ENCODE measurements around the gene QKI.
A peak's percentile ranks its signal among the peaks of the same experiment; 100 is the strongest.

The QKI gene

DNA sequence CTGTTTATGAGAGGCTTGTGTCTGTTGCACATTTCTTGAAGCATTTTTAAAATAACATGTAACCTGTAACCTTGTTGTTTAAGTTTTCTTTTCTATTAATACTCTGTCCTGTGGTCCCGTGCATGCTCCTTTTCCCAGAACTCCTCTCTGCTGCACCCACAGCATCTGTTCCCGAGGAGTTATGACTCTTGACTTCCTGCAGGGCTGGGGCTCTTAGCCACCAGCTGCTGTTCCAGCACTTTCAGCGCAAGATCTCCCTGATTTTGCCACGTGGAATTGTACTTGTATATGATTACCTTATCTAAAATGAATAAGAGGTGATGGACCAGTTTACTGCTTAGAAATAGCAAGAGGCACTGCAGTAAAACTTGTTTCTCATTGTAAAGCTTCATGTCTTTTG lies 150.6 kb downstream of the QKI start:
- H3K4me3 ChIP-seq (ENCODE audit: insufficient read depth, low read depth, low read length): no peak overlapping the region
- H3K27ac ChIP-seq (ENCODE audit: insufficient read depth, low read depth, low read length, poor library complexity, severe bottlenecking): no peak overlapping the region
- peaks cover 9% of the 10 kb centered on the region for H3K36me3 ChIP-seq (ENCODE audit: control insufficient read depth, insufficient read depth, low read length)
- no peaks in the 10 kb centered on the region for H3K9me3 ChIP-seq (ENCODE audit: control insufficient read depth, low read length)
- H3K27me3 ChIP-seq (ENCODE audit: control insufficient read depth, insufficient read depth, low read length, poor library complexity, severe bottlenecking): no peaks in the 10 kb centered on the region
- WGBS, 2 experiments: 92 to 96% methylated on average over 4 of the region's 4 CpGs
- H3K4me1 ChIP-seq (ENCODE audit: control insufficient read depth, insufficient read depth, low read length): no peaks in the 10 kb centered on the region

DNA sequence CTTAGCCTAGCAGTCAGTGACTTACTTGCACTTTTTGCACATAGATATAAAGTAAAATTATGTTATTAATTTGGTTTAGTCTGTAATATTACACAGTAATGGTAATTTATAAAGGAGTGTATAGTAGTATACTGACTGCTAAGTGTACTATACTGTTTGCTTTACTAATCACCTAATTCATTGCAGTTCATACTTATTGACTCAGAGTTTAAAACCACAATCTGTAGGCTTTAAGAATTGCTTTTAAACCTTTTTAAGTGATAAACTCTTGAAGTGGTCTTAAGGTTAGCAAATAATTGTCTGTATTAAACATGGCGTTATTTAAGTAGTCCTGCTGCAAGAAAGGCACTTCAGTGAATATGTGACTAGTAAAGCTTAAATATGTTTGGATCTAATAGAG lies 151.5 kb downstream of the QKI start:
- H3K4me3 ChIP-seq (ENCODE audit: insufficient read depth, low read depth, low read length): no peak overlapping the region

DNA sequence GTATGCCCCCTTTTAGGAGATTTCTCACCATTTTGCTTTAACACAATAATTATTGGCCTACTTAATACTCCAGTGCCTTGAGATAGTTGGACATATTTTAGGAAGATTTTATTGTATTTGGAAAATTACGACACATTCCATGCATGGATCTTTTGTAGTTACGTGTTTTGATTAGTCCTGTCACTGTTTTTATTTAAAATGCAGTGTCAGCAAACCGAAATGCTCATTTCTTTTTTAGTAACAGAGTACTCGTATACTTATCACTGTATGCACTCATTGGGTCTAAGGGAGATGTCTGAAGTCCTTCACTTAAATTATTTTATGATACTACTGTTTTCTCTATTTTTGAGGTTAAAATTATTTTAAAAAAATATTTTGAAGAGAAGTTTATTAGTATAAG lies 153.8 kb downstream of the QKI start:
- no peak overlapping the region for H3K27ac ChIP-seq (ENCODE audit: insufficient read depth, low read depth, low read length, poor library complexity, severe bottlenecking)
- peaks cover 17% of the 10 kb centered on the region for H3K36me3 ChIP-seq (ENCODE audit: control insufficient read depth, insufficient read depth, low read length)
- no peaks in the 10 kb centered on the region for H3K4me1 ChIP-seq (ENCODE audit: control insufficient read depth, insufficient read depth, low read length)
- no peak overlapping the region for H3K4me3 ChIP-seq (ENCODE audit: insufficient read depth, low read depth, low read length)
- H3K27me3 ChIP-seq (ENCODE audit: control insufficient read depth, insufficient read depth, low read length, poor library complexity, severe bottlenecking): no peaks in the 10 kb centered on the region
- WGBS, 2 experiments: 96 to 99% methylated on average over 3 to 4 of the region's 4 CpGs
- no peaks in the 10 kb centered on the region for H3K9me3 ChIP-seq (ENCODE audit: control insufficient read depth, low read length)

More for the DNA sequence above, 151.5 kb downstream of the QKI start:
- Histone ChIP-seq H3K4me1 (ENCODE audit: control insufficient read depth, insufficient read depth, low read length) (no peaks in the 10 kb centered on the region), H3K9me3 (ENCODE audit: control insufficient read depth, low read length) (no peaks in the 10 kb centered on the region), H3K27ac (ENCODE audit: insufficient read depth, low read depth, low read length, poor library complexity, severe bottlenecking) (no peak overlapping the region), H3K27me3 (ENCODE audit: control insufficient read depth, insufficient read depth, low read length, poor library complexity, severe bottlenecking) (no peaks in the 10 kb centered on the region), H3K36me3 (ENCODE audit: control insufficient read depth, insufficient read depth, low read length) (peaks cover 17% of the 10 kb centered on the region)
- WGBS, 2 experiments: 93 to 94% methylated on average over 1 of the region's 1 CpG

DNA sequence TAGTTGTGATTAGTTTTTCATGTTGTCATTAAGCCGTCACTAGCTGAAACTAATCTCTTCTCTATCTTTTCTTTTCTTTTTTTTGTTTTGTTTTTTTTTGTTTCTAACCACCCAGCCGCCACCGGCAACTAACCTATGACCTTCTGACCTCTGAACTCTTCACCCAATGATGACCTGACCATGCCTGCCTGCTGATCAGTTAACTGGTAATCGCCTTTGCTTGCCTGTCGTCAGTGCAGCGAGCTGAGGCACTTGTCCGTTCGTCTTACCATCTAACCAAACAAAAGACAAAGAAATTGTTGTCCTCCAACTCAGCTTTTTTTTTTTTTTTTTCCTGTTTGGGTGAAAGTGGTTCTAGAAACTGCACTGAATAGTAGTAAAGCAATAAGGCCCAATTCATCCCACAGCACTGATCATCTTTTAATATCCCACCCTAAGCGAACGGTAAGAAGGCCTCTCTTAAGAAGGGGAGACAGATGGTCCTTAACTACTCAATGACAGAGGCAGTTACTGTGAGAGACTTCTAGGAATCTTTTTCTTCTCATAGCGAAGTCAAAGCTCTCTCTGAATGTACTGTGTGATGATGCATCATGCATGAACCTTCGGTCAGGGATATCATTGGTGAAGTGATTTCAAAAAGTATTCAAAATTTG lies 156.2 kb downstream of the QKI start:
- Histone ChIP-seq H3K27ac (ENCODE audit: insufficient read depth, low read depth, low read length, poor library complexity, severe bottlenecking) (no peak overlapping the region), H3K4me3 (ENCODE audit: insufficient read depth, low read depth, low read length) (no peak overlapping the region), H3K9me3 (ENCODE audit: control insufficient read depth, low read length) (no peaks in the 10 kb centered on the region), H3K27me3 (ENCODE audit: control insufficient read depth, insufficient read depth, low read length, poor library complexity, severe bottlenecking) (no peaks in the 10 kb centered on the region), H3K4me1 (ENCODE audit: control insufficient read depth, insufficient read depth, low read length) (peaks cover 3% of the 10 kb centered on the region), H3K36me3 (ENCODE audit: control insufficient read depth, insufficient read depth, low read length) (peaks cover 8% of the 10 kb centered on the region)
- 90 to 91% methylated on average over 8 to 12 of the region's 12 CpGs for WGBS, 2 experiments

DNA sequence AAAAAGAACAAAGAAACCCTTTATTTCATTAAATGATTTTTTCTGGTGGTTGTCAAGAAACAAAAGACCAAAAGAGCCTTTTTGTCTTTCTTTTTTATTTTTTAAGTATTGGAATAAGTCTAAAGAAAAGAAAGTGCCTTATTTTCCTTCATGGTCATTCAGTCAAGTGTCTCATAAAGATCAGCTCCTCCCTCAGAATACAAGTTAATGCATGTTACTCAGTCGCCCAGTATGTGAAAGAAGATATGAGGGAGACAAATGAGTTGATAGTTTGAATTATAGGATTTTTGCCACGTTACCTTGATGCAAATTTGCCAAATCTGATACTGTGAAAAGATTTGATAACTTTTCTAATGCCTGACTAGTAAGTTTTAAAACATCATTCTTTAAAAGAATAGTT lies 157.2 kb downstream of the QKI start:
- H3K27ac ChIP-seq (ENCODE audit: insufficient read depth, low read depth, low read length, poor library complexity, severe bottlenecking): no peak overlapping the region
- H3K36me3 ChIP-seq (ENCODE audit: control insufficient read depth, insufficient read depth, low read length): peaks cover 8% of the 10 kb centered on the region
- no peak overlapping the region for H3K4me3 ChIP-seq (ENCODE audit: insufficient read depth, low read depth, low read length)
- H3K9me3 ChIP-seq (ENCODE audit: control insufficient read depth, low read length): no peaks in the 10 kb centered on the region
- 89 to 93% methylated on average over 2 of the region's 2 CpGs for WGBS, 2 experiments
- no peaks in the 10 kb centered on the region for H3K27me3 ChIP-seq (ENCODE audit: control insufficient read depth, insufficient read depth, low read length, poor library complexity, severe bottlenecking)
- peaks cover 3% of the 10 kb centered on the region for H3K4me1 ChIP-seq (ENCODE audit: control insufficient read depth, insufficient read depth, low read length)

DNA sequence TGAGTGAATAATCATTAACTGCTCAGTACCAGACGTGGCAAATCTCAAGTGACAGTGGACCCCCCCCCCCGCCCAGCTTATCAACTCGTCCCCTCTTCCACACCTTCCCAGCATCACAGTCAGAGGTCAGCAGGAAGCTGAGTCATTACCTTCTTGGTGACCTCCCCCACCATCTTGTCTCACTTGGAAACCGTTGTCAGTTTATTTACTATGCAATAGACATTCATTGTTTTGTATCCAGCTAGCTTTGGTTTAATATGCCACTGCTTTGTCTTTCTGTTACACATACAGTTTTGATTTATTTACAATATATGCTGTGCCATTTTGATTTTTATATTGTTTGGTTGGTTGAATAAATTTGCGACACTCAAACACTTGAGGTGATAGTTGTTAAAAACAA lies 158.1 kb downstream of the QKI start:
- WGBS, 2 experiments: 49 to 65% methylated on average over 2 to 4 of the region's 5 CpGs
- Histone ChIP-seq H3K9me3 (ENCODE audit: control insufficient read depth, low read length) (no peaks in the 10 kb centered on the region), H3K27ac (ENCODE audit: insufficient read depth, low read depth, low read length, poor library complexity, severe bottlenecking) (no peak overlapping the region)

DNA sequence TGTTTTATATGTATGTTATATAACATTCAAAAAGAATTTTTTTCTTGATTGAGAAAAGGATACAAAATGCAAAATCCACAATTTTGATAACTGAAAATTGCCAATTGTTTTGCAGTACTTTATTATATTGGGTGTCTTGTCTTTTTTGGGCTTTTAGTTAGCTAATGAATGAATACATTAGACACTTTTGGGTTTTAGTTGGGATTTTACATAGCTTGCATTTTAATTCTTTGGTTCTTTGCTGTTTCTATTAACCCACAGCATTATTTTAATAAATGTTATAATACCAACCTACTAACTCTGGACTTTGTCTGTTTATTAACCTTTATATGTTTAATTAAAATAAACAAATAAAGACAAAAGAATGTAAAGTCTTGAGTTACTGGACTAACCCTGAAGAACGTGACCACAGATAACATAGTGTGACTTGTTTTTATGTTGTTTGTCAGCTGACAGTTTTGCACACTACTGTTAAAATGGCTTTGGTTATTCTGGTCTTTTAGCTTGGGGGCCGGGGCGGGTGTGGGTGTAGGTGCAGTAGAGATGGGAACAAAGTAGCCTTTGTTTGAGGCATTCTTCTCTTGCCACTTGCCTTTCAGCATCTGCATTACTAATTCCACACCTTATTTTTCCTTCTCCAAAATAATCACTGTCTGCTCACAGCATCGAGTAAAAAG lies 159.1 kb downstream of the QKI start:
- 47 to 75% methylated on average over 3 to 4 of the region's 4 CpGs for WGBS, 2 experiments
- H3K36me3 ChIP-seq (ENCODE audit: control insufficient read depth, insufficient read depth, low read length): peaks cover 8% of the 10 kb centered on the region
- H3K4me3 ChIP-seq (ENCODE audit: insufficient read depth, low read depth, low read length): no peak overlapping the region
- H3K4me1 ChIP-seq (ENCODE audit: control insufficient read depth, insufficient read depth, low read length): peaks cover 3% of the 10 kb centered on the region
- no peaks in the 10 kb centered on the region for H3K9me3 ChIP-seq (ENCODE audit: control insufficient read depth, low read length)
- no peak overlapping the region for H3K27ac ChIP-seq (ENCODE audit: insufficient read depth, low read depth, low read length, poor library complexity, severe bottlenecking)
- H3K27me3 ChIP-seq (ENCODE audit: control insufficient read depth, insufficient read depth, low read length, poor library complexity, severe bottlenecking): no peaks in the 10 kb centered on the region

More for the DNA sequence above, 158.1 kb downstream of the QKI start:
- peaks cover 8% of the 10 kb centered on the region for H3K36me3 ChIP-seq (ENCODE audit: control insufficient read depth, insufficient read depth, low read length)
- no peak overlapping the region for H3K4me3 ChIP-seq (ENCODE audit: insufficient read depth, low read depth, low read length)
- H3K27me3 ChIP-seq (ENCODE audit: control insufficient read depth, insufficient read depth, low read length, poor library complexity, severe bottlenecking): no peaks in the 10 kb centered on the region
- peaks cover 3% of the 10 kb centered on the region for H3K4me1 ChIP-seq (ENCODE audit: control insufficient read depth, insufficient read depth, low read length)

DNA sequence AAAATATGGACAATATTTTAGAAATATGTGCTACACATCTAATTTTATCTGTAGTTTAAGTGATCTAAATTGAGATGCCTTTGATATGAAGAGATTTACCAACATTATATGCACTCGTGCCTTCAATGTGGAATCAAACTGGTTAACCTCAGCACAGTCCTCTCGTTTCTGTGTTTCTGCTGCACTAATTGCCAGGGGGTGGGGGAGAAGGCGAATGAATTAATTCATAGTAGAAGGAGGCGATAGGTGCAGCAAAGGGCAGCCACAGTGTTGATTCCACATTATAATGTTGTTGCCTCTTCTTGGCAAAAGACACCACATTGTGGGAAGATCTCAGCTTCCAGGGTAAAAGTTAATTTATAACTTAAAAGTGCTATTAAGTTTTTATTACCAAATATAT lies 161.6 kb downstream of the QKI start:
- Histone ChIP-seq H3K9me3 (ENCODE audit: control insufficient read depth, low read length) (no peaks in the 10 kb centered on the region), H3K4me3 (ENCODE audit: insufficient read depth, low read depth, low read length) (no peak overlapping the region), H3K27ac (ENCODE audit: insufficient read depth, low read depth, low read length, poor library complexity, severe bottlenecking) (no peak overlapping the region), H3K36me3 (ENCODE audit: control insufficient read depth, insufficient read depth, low read length) (no peaks in the 10 kb centered on the region), H3K27me3 (ENCODE audit: control insufficient read depth, insufficient read depth, low read length, poor library complexity, severe bottlenecking) (no peaks in the 10 kb centered on the region), H3K4me1 (ENCODE audit: control insufficient read depth, insufficient read depth, low read length) (peaks cover 9% of the 10 kb centered on the region)
- 81 to 88% methylated on average over 4 of the region's 4 CpGs for WGBS, 2 experiments

DNA sequence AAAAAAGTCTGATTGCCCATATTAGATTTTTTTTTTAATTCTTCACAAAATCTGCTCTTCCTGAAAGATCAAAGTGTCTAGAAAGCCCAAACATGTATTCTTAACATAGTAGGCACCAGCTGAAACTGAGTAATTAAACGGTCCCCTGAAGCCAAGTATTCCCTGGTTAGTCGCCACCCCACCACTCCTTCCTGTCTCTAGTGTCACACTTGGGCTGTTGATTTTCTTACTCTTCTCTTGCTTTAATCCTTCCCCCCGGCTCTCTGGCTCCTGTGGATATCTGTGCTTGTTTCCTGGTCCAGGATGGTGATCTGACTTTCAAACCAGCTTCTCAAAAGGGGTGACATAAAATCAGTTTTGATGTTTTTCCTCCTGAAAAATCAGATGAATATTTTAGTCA lies 162.9 kb downstream of the QKI start:
- 66 to 73% methylated on average over 3 of the region's 3 CpGs for WGBS, 2 experiments
- H3K27me3 ChIP-seq (ENCODE audit: control insufficient read depth, insufficient read depth, low read length, poor library complexity, severe bottlenecking): no peaks in the 10 kb centered on the region

DNA sequence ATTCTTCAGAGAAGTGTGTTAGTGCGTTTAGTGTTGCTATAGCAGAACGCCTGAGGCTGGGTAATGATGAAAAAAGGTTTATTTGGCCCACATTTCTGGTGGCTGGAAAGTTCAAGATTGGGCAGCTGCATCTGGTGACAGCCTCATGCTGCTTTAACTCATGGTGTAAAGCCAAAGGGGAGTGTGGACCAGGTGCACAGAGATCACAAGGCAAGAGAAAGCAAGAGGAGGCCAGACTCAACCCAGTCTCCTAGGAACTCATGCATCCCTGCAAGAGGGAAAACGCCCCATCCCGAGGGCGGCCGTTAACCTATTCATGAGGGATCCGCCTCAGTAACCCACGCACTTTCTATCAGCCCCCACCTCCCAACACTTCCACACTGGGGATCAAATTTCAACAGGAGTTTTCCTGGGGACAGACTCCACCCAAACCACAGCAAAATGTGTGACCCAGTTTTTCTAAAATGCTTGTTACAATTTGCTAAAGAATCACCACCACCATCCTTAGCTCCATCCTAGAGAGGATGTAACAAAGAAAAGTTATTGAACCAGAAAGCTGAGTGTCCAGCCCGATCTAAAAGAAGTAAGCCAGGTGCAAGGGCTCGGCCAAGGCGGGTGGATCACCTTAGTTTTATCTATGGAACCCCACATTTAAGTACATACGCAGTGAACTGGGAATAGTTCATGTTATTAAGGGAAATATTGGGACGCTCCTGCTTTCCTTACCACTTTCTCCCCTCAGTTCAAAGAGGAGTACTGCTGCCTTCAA lies 164.8 kb downstream of the QKI start:
- no peaks in the 10 kb centered on the region for H3K27me3 ChIP-seq (ENCODE audit: control insufficient read depth, insufficient read depth, low read length, poor library complexity, severe bottlenecking)
- H3K4me1 ChIP-seq (ENCODE audit: control insufficient read depth, insufficient read depth, low read length): peaks cover 6% of the 10 kb centered on the region
- no peaks in the 10 kb centered on the region for H3K36me3 ChIP-seq (ENCODE audit: control insufficient read depth, insufficient read depth, low read length)
- no peaks in the 10 kb centered on the region for H3K9me3 ChIP-seq (ENCODE audit: control insufficient read depth, low read length)
- H3K4me3 ChIP-seq (ENCODE audit: insufficient read depth, low read depth, low read length): no peak overlapping the region
- WGBS, 2 experiments: 56 to 61% methylated on average over 11 to 13 of the region's 13 CpGs
- peak overlapping the region; percentile 53 for H3K27ac ChIP-seq (ENCODE audit: insufficient read depth, low read depth, low read length, poor library complexity, severe bottlenecking)

More for the DNA sequence above, 162.9 kb downstream of the QKI start:
- peaks cover 9% of the 10 kb centered on the region for H3K4me1 ChIP-seq (ENCODE audit: control insufficient read depth, insufficient read depth, low read length)
- H3K9me3 ChIP-seq (ENCODE audit: control insufficient read depth, low read length): no peaks in the 10 kb centered on the region
- H3K27ac ChIP-seq (ENCODE audit: insufficient read depth, low read depth, low read length, poor library complexity, severe bottlenecking): no peak overlapping the region
- no peaks in the 10 kb centered on the region for H3K36me3 ChIP-seq (ENCODE audit: control insufficient read depth, insufficient read depth, low read length)
- H3K4me3 ChIP-seq (ENCODE audit: insufficient read depth, low read depth, low read length): no peak overlapping the region

Data from ectodermal cell (in vitro differentiated cells).